IMR-90 (cell line): ENCODE results near the gene TTC21A.

Experiments used
- CEBPB ChIP-seq: IDR thresholded peaks from 2 replicates; pipeline ENCODE4 v1.6.1; 2012; ENCODE audit warnings: low read depth, low read length, improper control_type of control experiment
- CTCF ChIP-seq: conservative IDR thresholded peaks from 2 replicates; pipeline ENCODE4 v1.5.1; 2012; ENCODE audit warnings: mild to moderate bottlenecking, low read depth, low read length, improper control_type of control experiment
- MAFK ChIP-seq: IDR thresholded peaks from 2 replicates; pipeline ENCODE4 v1.6.1; 2012; ENCODE audit warnings: low read depth, low read length, improper control_type of control experiment
- MAZ ChIP-seq: IDR thresholded peaks from 2 replicates; pipeline ENCODE4 v1.6.1; 2012; ENCODE audit warnings: low read depth, mild to moderate bottlenecking, low read length, improper control_type of control experiment, moderate library complexity, borderline replicate concordance
- POLR2A ChIP-seq: IDR thresholded peaks from 2 replicates; pipeline ENCODE4 v1.6.1; 2012; ENCODE audit warnings: mild to moderate bottlenecking, low read depth, low read length
- RFX5 ChIP-seq: IDR thresholded peaks from 2 replicates; pipeline ENCODE4 v1.8.0; 2012; ENCODE audit warnings: low read depth, mild to moderate bottlenecking, low read length, moderate library complexity

DNA sequence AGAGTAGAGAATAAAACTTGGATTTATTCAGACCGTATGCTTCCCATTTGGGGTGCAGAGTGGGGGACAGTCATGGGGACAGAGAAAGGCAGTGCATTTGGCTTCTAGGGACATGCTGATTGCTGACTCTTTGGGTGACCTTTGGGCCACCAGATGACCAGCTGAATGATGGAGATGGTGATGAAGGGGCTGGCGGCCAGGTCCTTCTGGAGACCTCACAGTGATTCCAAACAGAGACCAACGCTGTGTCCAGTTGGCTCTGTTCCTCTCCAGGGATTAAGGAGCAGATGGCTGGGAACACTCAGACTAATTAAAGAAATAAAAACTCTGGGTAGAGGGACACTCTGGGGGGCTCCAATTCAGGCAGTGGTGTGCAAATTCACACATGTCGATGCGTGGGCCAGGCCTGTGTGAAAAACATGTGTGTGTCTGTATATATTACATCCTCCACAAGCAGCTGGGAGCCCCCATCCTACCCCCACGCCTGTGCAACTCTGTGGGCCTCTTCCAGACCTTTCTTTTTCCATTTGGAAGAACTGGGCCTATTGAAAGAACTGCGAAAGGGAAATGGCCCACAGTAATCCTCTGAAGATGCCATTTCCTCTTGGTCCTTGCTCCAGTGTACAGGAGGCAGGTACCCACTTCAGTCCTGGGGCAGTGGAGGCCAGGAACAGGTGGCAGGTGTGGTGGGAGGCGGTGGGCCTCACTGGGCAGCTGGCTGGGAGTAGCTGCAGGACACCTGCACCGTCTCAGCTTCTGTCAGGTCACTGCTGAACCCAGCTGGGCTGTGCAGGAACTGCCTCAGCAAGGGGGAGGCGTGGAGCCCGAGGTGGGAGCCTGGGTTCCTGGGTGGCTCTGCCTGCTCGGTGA is 76.0 kb downstream of the TTC21A start:
- no peak for TF ChIP-seq CEBPB
- TF ChIP-seq CTCF: no peak
- TF ChIP-seq RFX5: no peak
- TF ChIP-seq MAZ: no peak
- no peak for TF ChIP-seq POLR2A
- TF ChIP-seq MAFK: no peak
